Stimulated activated CD8-positive, alpha-beta memory T cell treated with anti-CD3 and anti-CD28 coated beads, Interleukin-12 subunit alpha, Interleukin-12 subunit beta, amount 100 ng/mL, for 24 hours (primary cell): Measurements from ENCODE around the gene PRKCI.
"Not testable (repeated sequence)": the region's sequence is repeated elsewhere in the genome, so short reads cannot be mapped to it uniquely, and the experiment has no call there.

Experiments used
- DNase-seq: peaks from one replicate; pipeline ENCODE4 v3.0.0-alpha.2; 2020; ENCODE audit errors: extremely low read depth

PRKCI gene

GRCh38 chr3:170221924-170222646 lies at the start of gene PRKCI:
TSS of gene PRKCI (plus strand) at chr3:170222424. CDS start at chr3:170222670, 246 bp downstream.
- DNase-seq: peak; percentile 66

- DNase-seq: no peak
Observed at GRCh38 chr3:170178651-170179050, 43.6 kb upstream of the PRKCI start.

- no peak for DNase-seq
Observed at GRCh38 chr3:170179432-170179831, 42.8 kb upstream of the PRKCI start.

- no peak for DNase-seq
Observed at GRCh38 chr3:170180079-170180907, 41.9 kb upstream of the PRKCI start.

GRCh38 chr3:170180908-170181885 lies 41.0 kb upstream of the PRKCI start, which contains the start of gene PHC3:
TSS of gene PHC3 (minus strand) at chr3:170181733. CDS start at chr3:170181715, 18 bp downstream.
- peak; percentile 89 for DNase-seq

GRCh38 chr3:170189398-170190256 lies 32.6 kb upstream of the PRKCI start:
- no peak for DNase-seq

- DNase-seq: not testable (repeated sequence)
Observed at GRCh38 chr3:170195759-170196158, 26.5 kb upstream of the PRKCI start.

GRCh38 chr3:170196833-170197232 lies 25.4 kb upstream of the PRKCI start:
- no peak for DNase-seq

GRCh38 chr3:170200987-170201386 lies 21.2 kb upstream of the PRKCI start:
- no peak for DNase-seq

- no peak for DNase-seq
Observed at GRCh38 chr3:170201527-170201926, 20.7 kb upstream of the PRKCI start.

GRCh38 chr3:170203457-170203856 lies 18.8 kb upstream of the PRKCI start:
- DNase-seq: no peak

GRCh38 chr3:170204023-170204472 lies 18.2 kb upstream of the PRKCI start:
- no peak for DNase-seq

- DNase-seq: no peak
Observed at GRCh38 chr3:170204509-170204908, 17.7 kb upstream of the PRKCI start.

- no peak for DNase-seq
Observed at GRCh38 chr3:170205302-170205701, 16.9 kb upstream of the PRKCI start.

GRCh38 chr3:170206164-170206762 lies 16.0 kb upstream of the PRKCI start:
- not testable (repeated sequence) for DNase-seq

GRCh38 chr3:170207717-170208116 lies 14.5 kb upstream of the PRKCI start:
- DNase-seq: no peak

GRCh38 chr3:170211668-170212067 lies 10.6 kb upstream of the PRKCI start:
- no peak for DNase-seq

GRCh38 chr3:170219850-170220249 lies 2.4 kb upstream of the PRKCI start:
- no peak for DNase-seq

GRCh38 chr3:170220871-170221270 lies 1.4 kb upstream of the PRKCI start:
- DNase-seq: no peak
